Measurements from ENCODE around the gene TMEM39A.

- TF ChIP-seq CTCF (IDR thresholded peaks at IDR 0.05) (no peak), POLR2A (IDR thresholded peaks at IDR 0.05) (no peak)
Observed at GRCh38 chr3:119485563-119485962, 22.1 kb upstream of the TMEM39A start.
